ENCODE results near the gene QKI. TPM values are rescaled to one million over a fixed set of nuclear protein-coding genes. Genes with fewer than 3 reads are reported as not detected.

The QKI gene
- total RNA-seq, 4 donors from 2014 or later = 126 to 199 (median 142) TPM

DNA sequence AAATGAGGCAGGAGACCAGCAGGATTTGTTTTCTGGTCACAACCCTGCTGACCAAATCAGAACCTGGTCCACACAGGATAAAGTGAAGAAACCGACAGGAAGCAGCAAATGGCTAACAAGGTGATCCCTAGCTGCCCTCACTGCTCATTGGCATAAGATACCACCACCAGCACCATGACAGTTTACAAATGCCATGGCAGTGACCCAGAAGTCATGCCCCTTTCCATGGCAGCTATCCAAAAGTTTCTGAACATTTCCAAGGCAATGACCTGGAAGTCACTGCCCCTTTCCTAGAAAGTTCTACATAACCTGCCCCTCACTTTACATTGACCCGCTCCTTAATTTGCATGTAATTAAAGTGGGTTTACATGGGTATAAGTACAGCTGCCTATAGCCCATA is 185.2 kb downstream of the QKI start:
- no peak for DNase-seq (ENCODE audit: low spot score in 2 of 2)
- TF ChIP-seq, protein P1, sequence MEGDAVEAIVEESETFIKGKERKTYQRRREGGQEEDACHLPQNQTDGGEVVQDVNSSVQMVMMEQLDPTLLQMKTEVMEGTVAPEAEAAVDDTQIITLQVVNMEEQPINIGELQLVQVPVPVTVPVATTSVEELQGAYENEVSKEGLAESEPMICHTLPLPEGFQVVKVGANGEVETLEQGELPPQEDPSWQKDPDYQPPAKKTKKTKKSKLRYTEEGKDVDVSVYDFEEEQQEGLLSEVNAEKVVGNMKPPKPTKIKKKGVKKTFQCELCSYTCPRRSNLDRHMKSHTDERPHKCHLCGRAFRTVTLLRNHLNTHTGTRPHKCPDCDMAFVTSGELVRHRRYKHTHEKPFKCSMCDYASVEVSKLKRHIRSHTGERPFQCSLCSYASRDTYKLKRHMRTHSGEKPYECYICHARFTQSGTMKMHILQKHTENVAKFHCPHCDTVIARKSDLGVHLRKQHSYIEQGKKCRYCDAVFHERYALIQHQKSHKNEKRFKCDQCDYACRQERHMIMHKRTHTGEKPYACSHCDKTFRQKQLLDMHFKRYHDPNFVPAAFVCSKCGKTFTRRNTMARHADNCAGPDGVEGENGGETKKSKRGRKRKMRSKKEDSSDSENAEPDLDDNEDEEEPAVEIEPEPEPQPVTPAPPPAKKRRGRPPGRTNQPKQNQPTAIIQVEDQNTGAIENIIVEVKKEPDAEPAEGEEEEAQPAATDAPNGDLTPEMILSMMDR (IDR thresholded peaks at IDR 0.05) = no peak
- no peak for TF ChIP-seq POLR2A (IDR thresholded peaks at IDR 0.05)
- 96 to 100% methylated on average over 2 of the region's 2 CpGs for WGBS, 2 donors
- H3K4me3 ChIP-seq (ENCODE audit: low read depth, poor library complexity, severe bottlenecking) = no peak overlapping the region
- intact Hi-C loops (cut with DNase I; ENCODE audit: low total_unique reads) = no loop called here

DNA sequence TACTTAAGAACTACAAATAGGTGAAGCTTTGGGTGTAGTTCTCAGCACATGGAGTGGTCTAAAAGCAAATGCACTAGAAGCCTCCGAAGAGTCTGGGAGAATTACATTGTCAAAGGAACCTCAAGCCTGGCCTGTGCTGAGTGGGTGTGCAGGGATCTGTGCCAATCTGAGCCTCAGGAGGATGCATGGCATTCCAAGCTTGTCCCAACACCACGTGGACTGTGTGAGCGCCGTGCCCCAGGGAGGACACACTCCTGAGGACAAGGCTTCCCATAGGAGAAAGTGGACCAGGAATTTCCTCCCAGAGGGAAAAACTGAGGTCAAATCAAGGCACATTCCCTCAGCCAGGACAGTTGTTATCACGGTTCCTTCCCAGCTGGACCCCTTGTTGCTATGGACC is 185.8 kb downstream of the QKI start:
- intact Hi-C loops (cut with DNase I; ENCODE audit: low total_unique reads) = no loop called here
- no peak for TF ChIP-seq POLR2A (IDR thresholded peaks at IDR 0.05)
- TF ChIP-seq, protein P1 (IDR thresholded peaks at IDR 0.05) = no peak
- DNase-seq (ENCODE audit: low spot score in 2 of 2) = no peak
- WGBS, 2 donors = 72 to 80% methylated on average over 5 of the region's 5 CpGs
- no peak overlapping the region for H3K4me3 ChIP-seq (ENCODE audit: low read depth, poor library complexity, severe bottlenecking)

DNA sequence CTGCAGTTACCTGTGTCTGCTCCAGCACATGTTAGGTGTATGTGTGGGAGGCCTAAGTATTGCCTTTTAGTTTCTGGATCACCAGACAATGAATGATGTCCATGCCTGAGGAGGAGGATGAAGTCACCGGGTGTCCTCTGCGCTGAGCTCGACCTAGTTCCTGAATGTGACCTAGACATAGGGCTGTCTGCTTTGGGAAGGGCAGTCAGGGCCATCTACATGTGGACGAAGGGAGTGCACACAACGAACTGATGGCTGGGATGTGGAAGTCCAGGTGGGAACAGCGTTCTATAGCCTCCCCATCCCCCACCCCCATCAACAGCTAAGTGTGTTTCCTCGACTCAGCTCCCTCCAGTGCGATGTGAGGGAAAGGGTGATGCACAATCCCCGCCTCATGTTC is 186.3 kb downstream of the QKI start:
- no peak overlapping the region for H3K4me3 ChIP-seq (ENCODE audit: low read depth, poor library complexity, severe bottlenecking)
- WGBS, 2 donors = 97 to 98% methylated on average over 9 of the region's 9 CpGs
- TF ChIP-seq, protein P1 (IDR thresholded peaks at IDR 0.05) = no peak
- no peak for TF ChIP-seq POLR2A (IDR thresholded peaks at IDR 0.05)
- intact Hi-C loops (cut with DNase I; ENCODE audit: low total_unique reads) = no loop called here
- DNase-seq (ENCODE audit: low spot score in 2 of 2) = no peak

DNA sequence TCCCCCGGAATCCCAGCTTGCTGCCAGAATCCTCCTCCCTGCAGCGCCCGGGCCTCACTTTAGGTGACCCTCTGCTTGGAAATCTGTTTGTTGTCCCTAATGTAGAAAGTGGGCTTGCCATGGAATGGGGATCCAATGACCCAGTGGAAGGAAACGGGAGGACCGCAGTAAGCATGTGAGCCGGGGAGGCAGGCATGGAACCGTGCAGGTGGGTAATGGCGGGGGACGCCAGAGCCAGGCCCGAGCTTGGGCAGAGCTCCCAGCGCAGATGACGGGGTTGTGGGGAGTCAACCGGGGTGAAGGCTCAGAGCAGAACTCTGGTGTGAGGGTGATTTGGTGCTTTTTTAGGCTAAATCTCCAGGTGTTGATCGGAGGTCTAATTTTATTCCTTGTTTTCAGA is 188.3 kb downstream of the QKI start:
- no peak for TF ChIP-seq POLR2A (IDR thresholded peaks at IDR 0.05)
- TF ChIP-seq, protein P1 (IDR thresholded peaks at IDR 0.05) = no peak
- no peak for DNase-seq (ENCODE audit: low spot score in 2 of 2)
- 95 to 97% methylated on average over 14 of the region's 14 CpGs for WGBS, 2 donors

DNA sequence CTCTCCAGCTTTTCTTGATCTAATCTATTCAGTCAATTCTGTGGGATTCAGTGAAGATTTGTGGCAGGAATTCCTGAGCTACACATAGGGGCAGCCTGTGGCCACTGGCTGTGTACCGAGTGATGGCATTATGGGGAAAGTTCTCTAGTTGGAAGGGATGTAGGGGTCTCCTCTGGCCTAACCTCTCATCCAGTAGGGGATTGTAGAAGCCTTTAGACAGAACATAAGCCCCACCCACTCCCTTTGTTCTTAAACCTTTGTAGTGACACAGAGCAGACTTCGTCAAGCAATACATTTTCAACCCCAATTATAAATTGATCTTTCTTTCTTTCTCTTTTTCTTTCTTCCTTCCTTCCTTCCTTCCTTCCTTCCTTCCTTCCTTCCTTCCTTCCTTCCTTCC is 188.9 kb downstream of the QKI start:
- 90 to 91% methylated on average over 2 of the region's 2 CpGs for WGBS, 2 donors
- no peak for DNase-seq (ENCODE audit: low spot score in 2 of 2)
- intact Hi-C loops (cut with DNase I; ENCODE audit: low total_unique reads) = no loop called here
- H3K4me3 ChIP-seq (ENCODE audit: low read depth, poor library complexity, severe bottlenecking) = no peak overlapping the region
- TF ChIP-seq, protein P1 (IDR thresholded peaks at IDR 0.05) = no peak
- TF ChIP-seq POLR2A (IDR thresholded peaks at IDR 0.05) = no peak

More for the DNA sequence above, 188.3 kb downstream of the QKI start:
- no peak overlapping the region for H3K4me3 ChIP-seq (ENCODE audit: low read depth, poor library complexity, severe bottlenecking)
- intact Hi-C loops (cut with DNase I; ENCODE audit: low total_unique reads) = no loop called here

DNA sequence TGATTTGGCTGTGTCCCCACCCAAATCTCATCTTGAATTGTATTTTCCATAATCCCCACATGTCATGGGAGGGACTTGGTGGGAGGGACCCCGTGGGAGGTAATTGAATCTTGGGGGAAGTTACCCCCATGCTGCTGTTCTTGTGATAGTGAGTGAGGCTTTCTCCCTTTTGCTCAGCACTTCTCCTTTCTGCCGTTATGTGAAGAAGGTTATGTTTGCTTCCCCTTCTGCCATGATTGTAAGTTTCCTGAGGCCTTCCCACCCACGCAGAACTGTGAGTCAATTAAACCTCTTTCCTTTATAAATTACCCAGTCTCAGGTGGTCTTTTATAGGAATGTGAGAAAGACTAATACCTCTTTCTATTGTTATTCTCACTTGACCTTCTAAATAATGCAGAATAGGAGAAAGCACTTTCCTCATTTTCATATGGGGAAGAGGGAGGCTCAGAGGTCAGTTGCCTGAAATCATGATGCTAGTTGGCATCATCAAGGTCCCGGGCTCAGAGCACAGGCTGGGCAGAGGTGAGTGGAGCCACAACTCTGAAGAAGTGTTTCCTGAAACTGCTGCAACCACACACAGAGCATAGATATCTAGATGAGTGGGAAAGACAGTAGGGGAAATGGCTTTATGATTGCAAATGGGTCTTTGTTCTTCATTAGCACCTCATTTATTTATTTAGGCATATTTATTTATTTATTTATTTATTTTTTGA is 191.0 kb downstream of the QKI start:
- WGBS, 2 donors = 83 to 91% methylated on average over 4 of the region's 4 CpGs
- no peak overlapping the region for H3K4me3 ChIP-seq (ENCODE audit: low read depth, poor library complexity, severe bottlenecking)
- no peak for DNase-seq (ENCODE audit: low spot score in 2 of 2)
- intact Hi-C loops (cut with DNase I; ENCODE audit: low total_unique reads) = no loop called here
- TF ChIP-seq, protein P1 (IDR thresholded peaks at IDR 0.05) = no peak
- TF ChIP-seq POLR2A (IDR thresholded peaks at IDR 0.05) = no peak

Measured in lower leg skin (tissue), 4 donors.